GM03348 (cell line): ENCODE results near the gene SCGB3A1.

Source experiments
- DNase-seq: peaks from one replicate; pipeline ENCODE4 v3.0.0; 2012; ENCODE audit warnings: low spot score

SCGB3A1 gene

GRCh38 chr5:180604271-180604670 is 13.0 kb upstream of the SCGB3A1 start:
- no peak for DNase-seq

DNA sequence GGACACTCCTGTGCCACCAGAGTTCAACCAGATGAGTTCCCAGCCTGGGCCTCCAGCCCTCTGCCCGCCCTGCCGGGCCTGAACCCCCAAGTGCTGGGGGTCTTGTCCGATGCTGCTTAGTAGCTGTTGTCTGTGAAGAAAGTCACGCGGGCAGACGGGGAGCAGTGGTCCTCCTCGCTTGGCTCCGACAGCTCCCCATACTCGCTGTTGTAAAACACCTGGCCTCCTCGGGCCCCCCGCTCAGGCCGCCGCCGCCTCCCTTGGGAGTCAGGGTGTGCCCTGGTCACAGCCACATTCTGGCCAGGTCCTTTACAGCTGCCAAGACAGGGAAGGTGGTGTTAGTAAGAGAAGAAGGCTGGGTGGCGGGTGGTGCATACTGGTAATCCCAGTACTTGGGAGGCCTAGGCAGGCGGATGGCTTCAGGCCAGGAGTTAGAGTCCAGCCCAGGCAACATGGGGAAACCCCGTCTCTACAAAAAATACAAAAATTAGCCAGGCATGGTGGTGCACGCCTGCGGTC is 11.8 kb upstream of the SCGB3A1 start:
- DNase-seq: no peak

DNA sequence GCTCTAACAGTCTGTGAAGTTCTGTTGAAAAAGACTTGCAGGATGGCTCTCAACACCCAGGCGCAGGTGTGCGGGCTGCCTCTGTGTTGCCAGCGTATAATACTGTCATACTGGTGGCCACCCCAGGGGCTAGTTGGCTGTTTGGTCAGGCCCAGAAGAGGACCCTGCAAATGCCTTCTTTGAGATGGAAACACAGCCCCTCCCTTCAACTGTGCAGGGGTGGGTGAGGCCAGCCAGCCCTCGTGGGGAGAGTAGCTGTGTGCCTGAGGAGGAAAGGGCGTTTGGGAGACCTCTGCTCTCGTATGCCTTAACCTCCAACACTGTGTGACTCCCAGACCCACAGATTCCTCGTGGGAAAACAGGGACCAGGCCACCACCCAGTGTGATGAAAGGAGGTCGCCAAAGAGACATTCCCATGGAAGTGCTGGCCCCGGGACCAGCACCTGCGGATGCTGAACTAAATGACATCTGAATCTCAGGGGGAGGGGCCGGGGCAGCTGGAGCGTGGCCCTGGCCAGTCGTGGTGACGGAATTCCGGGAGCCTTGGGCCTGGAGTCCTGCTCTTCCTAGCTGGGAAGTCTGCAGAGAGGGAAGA is 11.3 kb upstream of the SCGB3A1 start:
- DNase-seq: no peak

- DNase-seq: peak; percentile 7
Measured at GRCh38 chr5:180601591-180602480, 10.5 kb upstream of the SCGB3A1 start.

GRCh38 chr5:180600554-180601041 is 9.3 kb upstream of the SCGB3A1 start:
- peak; percentile 8 for DNase-seq

GRCh38 chr5:180599981-180600553 is 8.8 kb upstream of the SCGB3A1 start:
- peak; percentile 4 for DNase-seq

GRCh38 chr5:180599590-180599914 is 8.3 kb upstream of the SCGB3A1 start:
- DNase-seq: peak; percentile 4

- peak; percentile 2 for DNase-seq
Measured at GRCh38 chr5:180598797-180599589, 7.7 kb upstream of the SCGB3A1 start.

DNA sequence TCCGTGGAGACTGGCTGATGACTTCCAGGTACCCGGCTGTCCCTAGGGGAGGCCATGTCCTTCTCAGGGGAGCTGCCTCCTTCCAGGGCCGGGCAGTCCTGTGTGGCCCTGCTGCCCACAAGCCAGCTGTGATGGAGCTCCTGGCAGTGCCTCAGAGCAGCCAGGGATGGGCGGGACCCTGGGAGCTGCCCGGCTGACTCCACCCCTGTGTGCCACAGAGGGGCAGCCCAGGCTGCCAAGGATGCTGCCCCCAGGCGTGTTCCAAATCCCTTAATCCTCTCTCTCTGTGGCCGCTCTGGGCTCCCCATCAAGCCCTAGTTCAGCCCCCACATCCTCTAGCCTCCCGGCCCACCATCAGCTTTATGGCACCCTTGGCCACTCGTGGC is 7.0 kb upstream of the SCGB3A1 start:
- DNase-seq: peak; percentile 9

DNA sequence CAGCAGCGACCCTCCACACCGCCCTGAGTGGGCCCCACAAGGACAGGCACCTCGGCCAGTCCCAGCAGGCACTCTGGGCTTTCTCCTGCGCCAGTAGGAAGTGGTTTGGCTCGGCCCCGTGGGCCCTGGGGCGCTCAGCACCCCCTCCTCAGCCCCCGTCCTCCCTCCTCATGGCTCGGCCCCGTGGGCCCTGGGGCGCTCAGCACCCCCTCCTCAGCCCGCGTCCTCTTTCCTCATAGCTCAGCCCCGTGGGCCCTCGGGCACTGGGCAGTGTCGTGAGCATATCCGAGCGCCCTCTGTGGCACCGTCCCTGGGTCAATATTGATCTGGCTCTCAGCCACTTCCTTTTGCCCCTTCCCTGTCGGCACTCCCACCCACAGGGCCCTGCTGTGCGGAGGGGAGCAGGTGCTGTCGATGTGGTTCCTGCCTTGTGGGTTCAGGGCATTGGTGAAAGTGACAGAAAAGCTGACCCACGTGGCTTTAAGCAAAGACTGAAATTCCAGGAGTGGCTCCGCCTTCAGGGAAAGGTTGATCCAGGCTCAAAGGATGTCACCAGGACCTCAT is 5.5 kb upstream of the SCGB3A1 start:
- peak; percentile 1 for DNase-seq

GRCh38 chr5:180596115-180596667 is 4.9 kb upstream of the SCGB3A1 start:
- DNase-seq: peak; percentile 2

DNA sequence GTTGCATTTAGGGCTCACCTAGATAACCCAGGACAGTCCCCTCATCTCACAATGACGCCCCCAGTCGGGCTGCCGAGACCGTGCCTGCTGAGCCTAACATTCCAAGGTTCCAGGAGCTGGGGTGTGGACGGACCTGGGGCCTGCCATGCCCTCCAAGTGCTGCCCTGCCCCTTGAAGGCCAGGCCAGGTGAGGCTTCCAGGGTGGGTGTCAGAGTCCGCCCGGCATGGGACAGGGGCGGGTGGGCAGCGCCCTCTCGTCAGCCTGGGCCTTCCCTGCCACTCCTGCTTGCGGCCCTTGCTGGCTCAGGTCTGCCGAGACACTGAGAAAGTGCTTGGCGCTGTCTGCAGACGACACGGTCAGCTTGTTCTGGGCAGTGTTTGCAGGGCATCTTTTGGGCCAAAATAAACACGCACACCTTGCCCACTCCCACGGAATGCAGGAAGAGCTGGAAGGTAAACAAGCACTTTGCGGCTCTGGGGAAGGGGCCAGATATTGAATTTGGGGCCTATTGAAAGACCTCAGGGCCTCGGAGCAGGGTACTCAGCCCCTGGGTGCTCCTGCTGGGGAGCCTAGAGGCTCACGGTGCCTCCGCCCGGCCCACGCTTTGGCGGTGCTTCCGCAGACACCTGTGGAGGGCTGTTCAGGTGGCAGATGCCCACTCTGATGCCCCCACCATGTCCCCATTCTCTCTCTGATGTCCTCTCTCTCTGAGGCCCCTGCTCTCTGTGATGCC is 4.2 kb upstream of the SCGB3A1 start:
- peak; percentile 2 for DNase-seq

- no peak for DNase-seq
Measured at GRCh38 chr5:180595046-180595379, 3.7 kb upstream of the SCGB3A1 start.

GRCh38 chr5:180594311-180595045 is 3.2 kb upstream of the SCGB3A1 start:
- no peak for DNase-seq

DNA sequence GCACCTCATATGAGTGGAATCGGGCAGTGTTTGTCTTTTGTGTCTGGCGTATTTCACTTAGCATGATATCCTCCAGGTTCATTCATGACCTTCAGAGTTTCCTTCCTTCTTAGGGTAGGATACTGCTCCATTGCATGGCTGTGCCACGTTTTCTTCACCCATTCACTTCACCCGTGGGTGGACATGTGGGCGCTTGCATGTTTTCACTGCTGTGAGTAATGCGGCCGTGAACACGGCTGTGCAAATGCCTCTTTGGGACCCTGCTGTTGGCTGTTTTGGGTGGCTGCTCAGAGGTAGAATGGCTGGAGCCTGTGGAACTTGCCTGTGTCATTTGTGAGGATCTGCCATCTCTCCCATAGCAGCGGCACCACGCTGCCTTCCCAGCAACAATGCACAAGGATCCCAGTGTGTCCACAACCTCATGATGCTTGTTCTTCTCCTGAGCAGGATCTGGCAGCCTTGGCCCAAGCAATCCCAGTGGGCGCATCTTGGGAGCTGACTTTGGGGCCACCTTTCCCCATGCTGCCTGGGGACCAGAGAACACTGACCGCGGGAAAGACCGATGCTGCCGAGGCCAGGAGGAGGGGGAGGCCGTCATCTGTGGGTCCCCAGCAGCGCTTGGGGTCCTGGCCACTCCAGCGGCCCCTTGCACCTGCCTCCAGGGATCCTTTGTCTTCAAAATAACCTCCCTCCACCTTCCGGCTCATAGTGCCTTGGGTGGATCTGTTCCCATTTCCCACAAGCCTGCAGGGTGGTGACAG is 2.3 kb upstream of the SCGB3A1 start:
- DNase-seq: no peak

DNA sequence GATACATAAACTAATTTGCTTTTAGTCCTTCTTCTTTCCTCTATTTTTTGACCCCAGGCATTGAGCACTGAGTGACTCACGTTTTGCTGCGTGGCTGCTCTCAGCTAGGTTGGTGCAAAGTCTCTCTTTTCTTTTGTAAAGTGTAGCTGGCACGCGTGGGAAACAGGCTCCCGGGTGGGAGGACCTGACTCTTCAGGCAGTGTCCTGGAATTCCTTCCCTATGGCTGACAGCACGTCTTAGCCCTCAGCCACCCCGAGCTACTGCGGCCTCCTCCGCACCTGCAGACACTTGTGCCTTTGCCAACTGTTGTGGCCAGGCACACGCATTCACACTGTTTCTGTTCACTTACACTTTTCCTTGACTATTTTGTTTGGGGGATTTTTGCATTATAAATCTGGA is 877 bp upstream of the SCGB3A1 start:
- no peak for DNase-seq

GRCh38 chr5:180590543-180591310 is 572 bp downstream of the SCGB3A1 start:
- peak; percentile 11 for DNase-seq

- DNase-seq: peak; percentile 9
Measured at GRCh38 chr5:180589771-180590542, 1.3 kb downstream of the SCGB3A1 start.
